Measurements from ENCODE around the gene OR10A5.

Gene OR10A5

GRCh38 chr11:6895010-6895409 is 49.5 kb downstream of the OR10A5 start:
- H3K4me3 Mint-ChIP-seq: no peak overlapping the region
- no peak overlapping the region for H3K27ac Mint-ChIP-seq
- H3K4me1 Mint-ChIP-seq (ENCODE audit: low read depth): no peaks in the 10 kb centered on the region
- H3K9me3 Mint-ChIP-seq (ENCODE audit: low read depth): no peaks in the 10 kb centered on the region
- H3K27me3 Mint-ChIP-seq: peaks cover 23% of the 10 kb centered on the region
- H3K36me3 Mint-ChIP-seq: no peaks in the 10 kb centered on the region
